Neural progenitor cell (in vitro differentiated cells): ENCODE measurements around the gene HK1.

Source experiments
- EZH2 ChIP-seq: fragments of 200-600 bp; sonication (generic); IDR thresholded peaks from 2 replicates; pipeline ENCODE4 v1.6.1; 2017; ENCODE audit warnings: antibody characterized with exemption, mild to moderate bottlenecking, moderate library complexity
- TF ChIP-seq, protein P1 (sequence below): fragments of 200-600 bp; sonication (generic); IDR thresholded peaks from 2 replicates; pipeline ENCODE4 v1.5.1; 2017; ENCODE audit warnings: antibody characterized with exemption, mild to moderate bottlenecking

DNA sequence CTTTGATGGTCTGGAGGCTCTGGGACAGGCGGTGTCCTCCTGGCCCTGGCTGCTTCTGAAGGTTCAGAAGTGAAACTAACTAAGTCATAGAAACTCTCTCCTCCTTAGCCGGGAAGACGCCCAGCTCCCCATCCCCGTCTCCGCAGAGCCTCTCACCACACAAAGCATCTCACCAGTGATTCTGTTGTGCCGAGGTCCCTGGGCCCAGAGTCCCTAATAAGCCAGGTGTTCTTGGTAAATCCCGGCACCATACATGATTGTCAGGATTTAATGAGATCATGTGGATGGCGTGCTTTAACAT, 48.7 kb upstream of the HK1 start:
- TF ChIP-seq, protein P1, sequence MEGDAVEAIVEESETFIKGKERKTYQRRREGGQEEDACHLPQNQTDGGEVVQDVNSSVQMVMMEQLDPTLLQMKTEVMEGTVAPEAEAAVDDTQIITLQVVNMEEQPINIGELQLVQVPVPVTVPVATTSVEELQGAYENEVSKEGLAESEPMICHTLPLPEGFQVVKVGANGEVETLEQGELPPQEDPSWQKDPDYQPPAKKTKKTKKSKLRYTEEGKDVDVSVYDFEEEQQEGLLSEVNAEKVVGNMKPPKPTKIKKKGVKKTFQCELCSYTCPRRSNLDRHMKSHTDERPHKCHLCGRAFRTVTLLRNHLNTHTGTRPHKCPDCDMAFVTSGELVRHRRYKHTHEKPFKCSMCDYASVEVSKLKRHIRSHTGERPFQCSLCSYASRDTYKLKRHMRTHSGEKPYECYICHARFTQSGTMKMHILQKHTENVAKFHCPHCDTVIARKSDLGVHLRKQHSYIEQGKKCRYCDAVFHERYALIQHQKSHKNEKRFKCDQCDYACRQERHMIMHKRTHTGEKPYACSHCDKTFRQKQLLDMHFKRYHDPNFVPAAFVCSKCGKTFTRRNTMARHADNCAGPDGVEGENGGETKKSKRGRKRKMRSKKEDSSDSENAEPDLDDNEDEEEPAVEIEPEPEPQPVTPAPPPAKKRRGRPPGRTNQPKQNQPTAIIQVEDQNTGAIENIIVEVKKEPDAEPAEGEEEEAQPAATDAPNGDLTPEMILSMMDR: no peak
- TF ChIP-seq EZH2: no peak
